ENCODE data around the gene SPIRE1. TPM values are rescaled to one million over a fixed set of nuclear protein-coding genes. Genes with fewer than 3 reads are reported as not detected.

SPIRE1 gene
- total RNA-seq, 4 donors from 2014 or later: 37.4 to 50.8 (median 43.0) TPM

DNA sequence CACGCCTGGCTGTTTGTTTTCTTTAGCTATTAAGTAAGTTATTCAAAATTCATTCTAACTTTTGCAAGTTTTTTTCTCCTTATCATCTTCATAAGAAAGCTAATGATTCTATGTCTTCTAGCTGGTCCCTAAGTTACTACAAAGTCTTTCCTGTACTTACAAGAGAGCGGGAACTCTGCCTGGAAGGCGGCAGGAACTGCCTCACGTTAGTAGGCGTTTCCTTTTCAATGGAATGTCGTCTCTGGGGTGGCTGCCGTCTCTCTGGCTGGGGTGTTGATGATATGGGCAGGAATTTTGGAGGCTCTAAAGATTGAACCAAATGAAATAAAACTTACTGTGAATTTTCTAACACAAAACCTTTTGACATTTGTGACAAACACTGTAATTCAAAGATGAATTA lies 194.7 kb downstream of the SPIRE1 start:
- H3K27me3 ChIP-seq: no peaks in the 10 kb centered on the region
- H3K9me3 ChIP-seq: no peaks in the 10 kb centered on the region
- no peak for TF ChIP-seq POLR2A (IDR thresholded peaks at IDR 0.05)
- TF ChIP-seq, protein P1, sequence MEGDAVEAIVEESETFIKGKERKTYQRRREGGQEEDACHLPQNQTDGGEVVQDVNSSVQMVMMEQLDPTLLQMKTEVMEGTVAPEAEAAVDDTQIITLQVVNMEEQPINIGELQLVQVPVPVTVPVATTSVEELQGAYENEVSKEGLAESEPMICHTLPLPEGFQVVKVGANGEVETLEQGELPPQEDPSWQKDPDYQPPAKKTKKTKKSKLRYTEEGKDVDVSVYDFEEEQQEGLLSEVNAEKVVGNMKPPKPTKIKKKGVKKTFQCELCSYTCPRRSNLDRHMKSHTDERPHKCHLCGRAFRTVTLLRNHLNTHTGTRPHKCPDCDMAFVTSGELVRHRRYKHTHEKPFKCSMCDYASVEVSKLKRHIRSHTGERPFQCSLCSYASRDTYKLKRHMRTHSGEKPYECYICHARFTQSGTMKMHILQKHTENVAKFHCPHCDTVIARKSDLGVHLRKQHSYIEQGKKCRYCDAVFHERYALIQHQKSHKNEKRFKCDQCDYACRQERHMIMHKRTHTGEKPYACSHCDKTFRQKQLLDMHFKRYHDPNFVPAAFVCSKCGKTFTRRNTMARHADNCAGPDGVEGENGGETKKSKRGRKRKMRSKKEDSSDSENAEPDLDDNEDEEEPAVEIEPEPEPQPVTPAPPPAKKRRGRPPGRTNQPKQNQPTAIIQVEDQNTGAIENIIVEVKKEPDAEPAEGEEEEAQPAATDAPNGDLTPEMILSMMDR (IDR thresholded peaks at IDR 0.05): no peak
- no peak for TF ChIP-seq EP300 (IDR thresholded peaks at IDR 0.05)
- no peak for TF ChIP-seq POLR2AphosphoS5 (IDR thresholded peaks at IDR 0.05)
- no peak overlapping the region for H3K4me3 ChIP-seq
- peaks cover 0 to 54% of the 10 kb centered on the region in 2 donors for H3K36me3 ChIP-seq
- 57 to 68% methylated on average over 7 of the region's 7 CpGs for WGBS, 2 donors (ENCODE audit: low coverage in 1 of 2)
- ATAC-seq: no peak
- no peak overlapping the region for H3K27ac ChIP-seq
- H3K4me1 ChIP-seq: no peaks in the 10 kb centered on the region

DNA sequence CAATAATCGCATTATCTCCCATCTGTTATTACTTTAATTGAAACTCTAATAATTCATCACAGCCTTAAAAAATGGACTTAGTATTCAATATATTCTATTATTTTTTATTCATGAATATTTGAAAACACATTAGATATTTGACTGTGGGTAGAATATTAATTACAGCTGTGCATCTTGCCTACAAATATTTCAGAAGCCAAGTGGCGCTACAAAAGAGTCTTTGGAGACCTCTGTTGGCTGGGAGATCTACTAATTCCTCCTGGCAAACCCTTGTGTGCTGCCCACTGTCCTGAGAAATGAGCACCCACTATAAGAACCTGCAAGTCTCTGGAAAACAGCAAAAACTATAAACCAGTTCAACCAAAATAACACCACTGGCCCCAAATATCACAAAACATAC lies 195.7 kb downstream of the SPIRE1 start:
- Histone ChIP-seq H3K9me3 (no peaks in the 10 kb centered on the region), H3K27ac (no peak overlapping the region), H3K4me1 (no peaks in the 10 kb centered on the region), H3K36me3 (peaks cover 0 to 58% of the 10 kb centered on the region in 2 donors), H3K4me3 (no peak overlapping the region), H3K27me3 (no peaks in the 10 kb centered on the region)
- ATAC-seq: no peak
- 92 to 95% methylated on average over 1 to 2 of the region's 2 CpGs for WGBS, 2 donors (ENCODE audit: low coverage in 1 of 2)
- TF ChIP-seq EP300 (IDR thresholded peaks at IDR 0.05): no peak
- TF ChIP-seq, protein P1 (IDR thresholded peaks at IDR 0.05): no peak
- TF ChIP-seq POLR2A (IDR thresholded peaks at IDR 0.05): no peak
- no peak for TF ChIP-seq POLR2AphosphoS5 (IDR thresholded peaks at IDR 0.05)

DNA sequence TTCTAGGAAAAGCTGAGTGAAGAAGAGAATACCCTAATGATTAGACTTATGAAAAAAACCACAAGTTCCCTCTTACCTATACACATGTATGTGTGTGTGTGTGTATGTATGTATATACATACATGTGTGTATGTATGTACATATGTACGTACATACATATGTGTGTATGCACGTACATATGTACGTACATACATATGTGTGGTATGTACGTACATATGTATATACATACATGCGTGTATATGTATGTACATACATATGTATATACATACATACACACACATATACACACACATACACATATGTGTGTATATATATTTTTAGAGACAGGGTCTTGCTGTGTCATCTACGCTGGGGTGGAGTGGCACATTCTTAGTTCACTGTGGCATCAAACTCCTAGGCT lies 196.6 kb downstream of the SPIRE1 start:
- WGBS, 2 donors (ENCODE audit: low coverage in 1 of 2): 48 to 85% methylated on average over 6 of the region's 6 CpGs

DNA sequence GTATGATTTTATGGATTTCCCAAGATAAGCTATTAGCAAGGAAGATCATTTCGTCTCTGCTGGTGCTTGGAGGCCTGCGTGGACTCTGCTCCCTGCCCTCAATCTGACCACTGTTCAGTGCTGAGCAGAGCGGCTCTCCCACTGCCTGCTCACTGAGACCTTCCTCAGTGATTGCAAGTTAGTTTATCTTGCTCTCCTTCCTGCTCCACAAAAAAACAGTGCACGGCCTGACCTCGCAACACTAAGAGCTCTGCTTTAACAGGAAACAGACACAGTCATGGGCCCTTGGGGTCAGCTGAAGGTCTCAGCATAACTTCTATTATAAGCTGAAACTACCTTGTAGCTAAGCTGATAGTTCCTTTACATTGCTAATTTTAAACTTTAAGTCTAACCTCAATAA lies 197.0 kb downstream of the SPIRE1 start:
- TF ChIP-seq, protein P1 (IDR thresholded peaks at IDR 0.05): no peak
- TF ChIP-seq EP300 (IDR thresholded peaks at IDR 0.05) (no peak), POLR2AphosphoS5 (IDR thresholded peaks at IDR 0.05) (no peak), POLR2A (IDR thresholded peaks at IDR 0.05) (no peak)
- Histone ChIP-seq H3K27me3 (no peaks in the 10 kb centered on the region), H3K4me1 (no peaks in the 10 kb centered on the region), H3K9me3 (no peaks in the 10 kb centered on the region), H3K4me3 (no peak overlapping the region), H3K27ac (no peak overlapping the region), H3K36me3 (peaks cover 0 to 63% of the 10 kb centered on the region in 2 donors)
- WGBS, 2 donors (ENCODE audit: low coverage in 1 of 2): 40 to 74% methylated on average over 3 to 4 of the region's 5 CpGs
- no peak for ATAC-seq

More for the DNA sequence above, 196.6 kb downstream of the SPIRE1 start:
- ATAC-seq: no peak
- H3K36me3 ChIP-seq: peaks cover 0 to 59% of the 10 kb centered on the region in 2 donors
- no peak overlapping the region for H3K4me3 ChIP-seq
- H3K27me3 ChIP-seq: no peaks in the 10 kb centered on the region
- H3K4me1 ChIP-seq: no peaks in the 10 kb centered on the region
- H3K9me3 ChIP-seq: no peaks in the 10 kb centered on the region
- no peak overlapping the region for H3K27ac ChIP-seq
- TF ChIP-seq, protein P1 (IDR thresholded peaks at IDR 0.05): no peak
- TF ChIP-seq EP300 (IDR thresholded peaks at IDR 0.05) (no peak), POLR2AphosphoS5 (IDR thresholded peaks at IDR 0.05) (no peak), POLR2A (IDR thresholded peaks at IDR 0.05) (no peak)

DNA sequence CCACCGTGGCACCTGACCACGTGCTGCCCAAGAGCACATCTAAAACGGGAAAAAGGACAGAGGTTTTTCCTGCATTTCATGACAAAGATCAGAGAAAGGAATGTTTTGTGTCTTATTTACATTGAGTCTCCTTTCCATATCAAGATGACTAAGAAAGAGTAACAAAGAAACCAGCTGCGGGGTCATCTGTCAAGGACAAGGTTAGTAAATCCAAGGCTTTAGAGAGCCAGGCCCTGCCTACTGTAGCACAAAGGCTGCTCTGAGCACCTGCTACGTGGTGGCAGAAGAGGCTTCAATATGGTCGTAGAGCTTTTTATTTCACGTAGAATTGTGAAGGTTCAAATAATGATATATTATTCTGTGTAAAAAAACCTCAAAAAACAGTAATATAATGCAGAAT lies 199.1 kb downstream of the SPIRE1 start:
- TF ChIP-seq, protein P1 (IDR thresholded peaks at IDR 0.05): no peak
- TF ChIP-seq POLR2A (IDR thresholded peaks at IDR 0.05): no peak
- TF ChIP-seq EP300 (IDR thresholded peaks at IDR 0.05): no peak
- TF ChIP-seq POLR2AphosphoS5 (IDR thresholded peaks at IDR 0.05): no peak
- Histone ChIP-seq H3K36me3 (peaks cover 0 to 70% of the 10 kb centered on the region in 2 donors), H3K27ac (no peak overlapping the region), H3K4me3 (no peak overlapping the region), H3K4me1 (no peaks in the 10 kb centered on the region), H3K27me3 (no peaks in the 10 kb centered on the region), H3K9me3 (no peaks in the 10 kb centered on the region)
- 70 to 82% methylated on average over 4 to 7 of the region's 7 CpGs for WGBS, 2 donors (ENCODE audit: low coverage in 1 of 2)
- no peak for ATAC-seq
